Measurements from ENCODE around the gene HOXD11.

DNA sequence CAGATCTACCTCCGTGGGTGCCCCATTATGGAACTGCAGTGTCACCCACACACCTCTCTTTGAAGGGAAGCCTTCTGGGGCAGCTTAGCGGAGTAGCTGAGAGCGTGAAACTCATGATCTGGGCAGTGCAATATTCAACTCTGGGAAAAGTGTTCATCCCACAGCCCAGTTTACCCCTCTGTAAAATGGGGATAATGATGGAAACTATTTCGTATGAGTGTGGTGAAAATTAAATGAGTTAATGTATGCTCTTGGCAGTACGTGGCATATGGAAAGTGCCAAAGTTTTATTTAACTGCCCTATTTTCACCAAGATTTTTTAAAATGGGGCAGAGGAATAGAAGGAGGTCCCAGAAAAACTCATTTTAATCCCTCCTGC, 34.8 kb upstream of the HOXD11 start:
- TF ChIP-seq CTCF (IDR thresholded peaks at IDR 0.05), result no peak
- TF ChIP-seq POLR2A (IDR thresholded peaks at IDR 0.05), result no peak
